GM12878 (cell line): ENCODE data around the gene HMCN1.

Source experiments
- KDM1A ChIP-seq: fragments of 200-600 bp; sonication (generic); IDR thresholded peaks from 2 replicates; pipeline ENCODE4 v1.6.1; 2016; ENCODE audit warnings: borderline replicate concordance
- NFIC ChIP-seq: IDR thresholded peaks from 2 replicates; pipeline ENCODE4 v1.6.1; 2012; ENCODE audit warnings: low read depth, mild to moderate bottlenecking, inconsistent platforms, low read length, moderate library complexity
- POLR2A ChIP-seq: IDR thresholded peaks from 2 replicates; pipeline ENCODE4 v1.6.1; 2011; ENCODE audit warnings: low read depth, mild to moderate bottlenecking, low read length
- POLR2AphosphoS5 ChIP-seq: IDR thresholded peaks from 2 replicates; pipeline ENCODE4 v1.6.1; 2011; ENCODE audit warnings: mild to moderate bottlenecking, low read length, inconsistent platforms
- STAT1 ChIP-seq: fragments of 450-650 bp; conservative IDR thresholded peaks from 2 replicates; pipeline ENCODE4 v1.6.1; 2014; ENCODE audit warnings: antibody characterized with exemption, mild to moderate bottlenecking
- USF1 ChIP-seq: IDR thresholded peaks from 2 replicates; pipeline ENCODE4 v1.6.1; 2011; ENCODE audit warnings: borderline replicate concordance, low read depth, mild to moderate bottlenecking, moderate library complexity, mixed read lengths, low read length; ENCODE audit not compliant: insufficient read depth; ENCODE audit errors: extremely low read length
- TF ChIP-seq, protein P1 (sequence below): IDR thresholded peaks from 2 replicates; pipeline ENCODE4 v1.6.1; 2012; ENCODE audit warnings: low read length, inconsistent platforms

GRCh38 chr1:185973645-185974044 lies 239.5 kb downstream of the HMCN1 start:
- no peak for TF ChIP-seq POLR2AphosphoS5
- TF ChIP-seq POLR2A, result no peak
- TF ChIP-seq, protein P1, sequence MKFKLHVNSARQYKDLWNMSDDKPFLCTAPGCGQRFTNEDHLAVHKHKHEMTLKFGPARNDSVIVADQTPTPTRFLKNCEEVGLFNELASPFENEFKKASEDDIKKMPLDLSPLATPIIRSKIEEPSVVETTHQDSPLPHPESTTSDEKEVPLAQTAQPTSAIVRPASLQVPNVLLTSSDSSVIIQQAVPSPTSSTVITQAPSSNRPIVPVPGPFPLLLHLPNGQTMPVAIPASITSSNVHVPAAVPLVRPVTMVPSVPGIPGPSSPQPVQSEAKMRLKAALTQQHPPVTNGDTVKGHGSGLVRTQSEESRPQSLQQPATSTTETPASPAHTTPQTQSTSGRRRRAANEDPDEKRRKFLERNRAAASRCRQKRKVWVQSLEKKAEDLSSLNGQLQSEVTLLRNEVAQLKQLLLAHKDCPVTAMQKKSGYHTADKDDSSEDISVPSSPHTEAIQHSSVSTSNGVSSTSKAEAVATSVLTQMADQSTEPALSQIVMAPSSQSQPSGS, result no peak
- TF ChIP-seq NFIC, result no peak
- no peak for TF ChIP-seq USF1
- no peak for TF ChIP-seq KDM1A
- no peak for TF ChIP-seq STAT1
